Caco-2 (cell line): ENCODE data around the gene TCP11. TPM values are rescaled to one million over a fixed set of nuclear protein-coding genes. Genes with fewer than 3 reads are reported as not detected.

ENCODE experiments used
- BruUV-seq: library from RNA; stranded (reverse); fragments of 400-500 nt; replicated peaks from 2 replicates; lab custom pipeline; 2021; lab: Mats Ljungman, UMichigan
- CTCF ChIA-PET: fragments of 300-600 bp; sonication (Branson Sonifier 250); formaldehyde crosslinking; loops from one replicate; lab custom pipeline; 2022; ENCODE audit warnings: antibody characterized with exemption; lab: Charles Lee
- POLR2A ChIA-PET: fragments of 300-600 bp; sonication (Branson Sonifier 250); formaldehyde crosslinking; loops from one replicate; lab custom pipeline; 2022; ENCODE audit warnings: antibody characterized with exemption; lab: Charles Lee
- DNase-seq, 2 experiments: peaks; one replicate each; pipeline versions ENCODE4 v3.0.0 to v3.0.0-alpha.2; 2020 to 2022
- H3K27me3 ChIP-seq: replicated peaks from 2 replicates; pipeline ENCODE4 v1.6.0; 2011; ENCODE audit warnings: low read length; ENCODE audit not compliant: control insufficient read depth, insufficient read depth
- H3K36me3 ChIP-seq: 2 replicates; pipeline ENCODE4 v1.5.1; 2011; ENCODE audit warnings: low read length; ENCODE audit not compliant: control insufficient read depth, insufficient read depth
- H3K4me1 ChIP-seq: fragments of 250-450 bp; sonication (Bioruptor Pico); 2 replicates; pipeline ENCODE4 v1.5.1; 2020; ENCODE audit warnings: mild to moderate bottlenecking
- H3K4me3 ChIP-seq: 2 replicates; pipeline ENCODE4 v1.5.1; 2011; ENCODE audit warnings: low read depth, mild to moderate bottlenecking, control low read depth, low read length
- H3K9me3 ChIP-seq: fragments of 250-450 bp; sonication (Bioruptor Pico); 2 replicates; pipeline ENCODE4 v1.5.1; 2020; ENCODE audit warnings: mild to moderate bottlenecking, moderate library complexity
- H3K27ac Mint-ChIP-seq: one replicate; pipeline ENCODE4 v1.8.0; 2022; ENCODE audit warnings: mixed read lengths; ENCODE audit not compliant: unreplicated experiment
- H3K27me3 Mint-ChIP-seq: one replicate; pipeline ENCODE4 v1.8.0; 2022; ENCODE audit warnings: mixed read lengths; ENCODE audit not compliant: insufficient read depth, unreplicated experiment
- H3K36me3 Mint-ChIP-seq: one replicate; pipeline ENCODE4 v1.8.0; 2022; ENCODE audit warnings: mild to moderate bottlenecking, mixed read lengths; ENCODE audit not compliant: insufficient read depth, unreplicated experiment
- H3K4me1 Mint-ChIP-seq: one replicate; pipeline ENCODE4 v1.8.0; 2022; ENCODE audit warnings: low read depth, mixed read lengths; ENCODE audit not compliant: unreplicated experiment
- H3K4me3 Mint-ChIP-seq: one replicate; pipeline ENCODE4 v1.8.0; 2022; ENCODE audit warnings: mild to moderate bottlenecking, moderate library complexity, mixed read lengths; ENCODE audit not compliant: unreplicated experiment
- H3K9me3 Mint-ChIP-seq: one replicate; pipeline ENCODE4 v1.8.0; 2022; ENCODE audit warnings: mixed read lengths; ENCODE audit not compliant: unreplicated experiment
- CTCF ChIP-seq, 2 experiments: fragments of 200-600 bp in 1 of 2; IDR thresholded peaks; 1 replicate in 1 of 2; 2 replicates in 1 of 2; pipeline versions ENCODE4 v1.5.1 to v1.8.0; 2011 to 2022; ENCODE audit warnings: antibody characterized with exemption in 1 of 2, control low read depth in 1 of 2, inconsistent platforms in 1 of 2, low read depth in 1 of 2, low read length in 1 of 2, mild to moderate bottlenecking in 1 of 2, moderate library complexity in 1 of 2; ENCODE audit not compliant: insufficient read depth in 1 of 2, severe bottlenecking in 1 of 2, unreplicated experiment in 1 of 2
- intact Hi-C: fragments of 100-400 bp; cut with micrococcal nuclease; formaldehyde crosslinking; loops from one replicate; pipeline ENCODE4 v1.10.0; 2022; ENCODE audit not compliant: unreplicated experiment
- total RNA-seq: library from RNA; stranded (reverse); gene quantifications from 2 replicates; pipeline ENCODE4 v1.2.3, GENCODE V29; 2022

Gene TCP11
- total RNA-seq, 1 experiment from 2014 or later = not detected

- intact Hi-C loops = loop anchor here (5.0 kb wide), 1 partner anchor 37 kb away; no protein-coding TSS in a partner anchor
- Histone ChIP-seq H3K36me3 (no peaks in the 10 kb centered on the region), H3K9me3 (no peaks in the 10 kb centered on the region), H3K27me3 (no peaks in the 10 kb centered on the region), H3K4me3 (no peak overlapping the region), H3K4me1 (no peaks in the 10 kb centered on the region; the same call in 1 of the 2 replicates)
- H3K4me1 Mint-ChIP-seq = peaks cover 13% of the 10 kb centered on the region
- no TSS peak for BruUV-seq
- ChIA-PET CTCF (no interaction called here), POLR2A (no interaction called here)
- H3K4me3 Mint-ChIP-seq = no peak overlapping the region
- H3K36me3 Mint-ChIP-seq = no peaks in the 10 kb centered on the region
- no peak overlapping the region for H3K27ac Mint-ChIP-seq
- H3K27me3 Mint-ChIP-seq = no peaks in the 10 kb centered on the region
- DNase-seq = no peak
- peaks cover 6% of the 10 kb centered on the region for H3K9me3 Mint-ChIP-seq
- no peak for TF ChIP-seq CTCF (IDR thresholded peaks at IDR 0.05; ENCODE audit: insufficient read depth in 1 of 2, low read depth in 1 of 2, low read length in 1 of 2, severe bottlenecking in 1 of 2, unreplicated experiment in 1 of 2)
Observed at GRCh38 chr6:35160642-35161041, 19.5 kb upstream of the TCP11 start.

- DNase-seq = no peak
- intact Hi-C loops = no loop called here
- H3K4me1 ChIP-seq = no peaks in the 10 kb centered on the region
- no peak overlapping the region for H3K4me3 ChIP-seq
- ChIA-PET POLR2A (no interaction called here), CTCF (no interaction called here)
- peaks cover 6% of the 10 kb centered on the region for H3K4me1 Mint-ChIP-seq
- no peaks in the 10 kb centered on the region for H3K36me3 Mint-ChIP-seq
- H3K27ac Mint-ChIP-seq = no peak overlapping the region
- no peaks in the 10 kb centered on the region; the same call in 1 of the 2 replicates for H3K9me3 ChIP-seq
- no peaks in the 10 kb centered on the region for H3K36me3 ChIP-seq
- TF ChIP-seq CTCF (IDR thresholded peaks at IDR 0.05; ENCODE audit: insufficient read depth in 1 of 2, low read depth in 1 of 2, low read length in 1 of 2, severe bottlenecking in 1 of 2, unreplicated experiment in 1 of 2) = no peak
- no peaks in the 10 kb centered on the region for H3K27me3 ChIP-seq
- no TSS peak for BruUV-seq
- no peaks in the 10 kb centered on the region for H3K27me3 Mint-ChIP-seq
- H3K9me3 Mint-ChIP-seq = no peaks in the 10 kb centered on the region
- no peak overlapping the region for H3K4me3 Mint-ChIP-seq
Observed at GRCh38 chr6:35158520-35158919, 17.4 kb upstream of the TCP11 start.

GRCh38 chr6:35154947-35155346 lies 13.8 kb upstream of the TCP11 start:
- H3K4me3 ChIP-seq = no peak overlapping the region
- no peak overlapping the region for H3K27ac Mint-ChIP-seq
- H3K27me3 Mint-ChIP-seq = no peaks in the 10 kb centered on the region
- CTCF ChIA-PET = no interaction called here
- no peak for TF ChIP-seq CTCF (IDR thresholded peaks at IDR 0.05; ENCODE audit: insufficient read depth in 1 of 2, low read depth in 1 of 2, low read length in 1 of 2, severe bottlenecking in 1 of 2, unreplicated experiment in 1 of 2)
- intact Hi-C loops = no loop called here
- BruUV-seq = no TSS peak
- H3K4me1 ChIP-seq = peaks cover 10% of the 10 kb centered on the region
- H3K27me3 ChIP-seq = no peaks in the 10 kb centered on the region
- no peaks in the 10 kb centered on the region for H3K36me3 ChIP-seq
- peaks cover 14% of the 10 kb centered on the region for H3K4me1 Mint-ChIP-seq
- no peak for DNase-seq
- H3K36me3 Mint-ChIP-seq = no peaks in the 10 kb centered on the region
- no peaks in the 10 kb centered on the region for H3K9me3 Mint-ChIP-seq
- POLR2A ChIA-PET = no interaction called here
- no peak overlapping the region for H3K4me3 Mint-ChIP-seq
- no peaks in the 10 kb centered on the region; the same call in 1 of the 2 replicates for H3K9me3 ChIP-seq
